HTR-8/SVneo (cell line): ENCODE results near the gene APOA5.
"Not testable (repeated sequence)": the region's sequence is repeated elsewhere in the genome, so short reads cannot be mapped to it uniquely, and the experiment has no call there.

Experiments
- DNase-seq: peaks from one replicate; pipeline ENCODE4 v3.0.0; 2011; ENCODE audit warnings: low spot score, mixed read lengths; ENCODE audit not compliant: insufficient read length
- FAIRE-seq: peaks from 2 replicates; lab custom pipeline; 2011; peaks lifted over from hg19 to GRCh38; lab: Jason Lieb, UNC

APOA5 gene

GRCh38 chr11:116778556-116778955 lies 13.1 kb downstream of the APOA5 start:
- FAIRE-seq (no peak), DNase-seq (no peak)

GRCh38 chr11:116777056-116777455 lies 14.6 kb downstream of the APOA5 start:
- no peak for DNase-seq
- FAIRE-seq = no peak

- FAIRE-seq (no peak), DNase-seq (no peak)
Observed at GRCh38 chr11:116776522-116776984, 15.1 kb downstream of the APOA5 start.

GRCh38 chr11:116775975-116776374 lies 15.7 kb downstream of the APOA5 start:
- peak; percentile 77 for FAIRE-seq
- DNase-seq = no peak

GRCh38 chr11:116774661-116775060 lies 17.0 kb downstream of the APOA5 start:
- DNase-seq (no peak), FAIRE-seq (no peak)

GRCh38 chr11:116773203-116774097 lies 18.2 kb downstream of the APOA5 start:
- FAIRE-seq (no peak), DNase-seq (no peak)

GRCh38 chr11:116772443-116773202 lies 19.1 kb downstream of the APOA5 start, which contains the start of gene BUD13:
BUD13 (minus strand) TSS chr11:116772987; CDS start chr11:116772964, 23 bp downstream.
- DNase-seq = peak; percentile 89
- FAIRE-seq = peak; percentile 92

GRCh38 chr11:116771935-116772334 lies 19.7 kb downstream of the APOA5 start:
- DNase-seq = no peak

GRCh38 chr11:116762132-116762531 lies 29.5 kb downstream of the APOA5 start:
- DNase-seq (no peak), FAIRE-seq (no peak)

More at GRCh38 chr11:116771935-116772334, 19.7 kb downstream of the APOA5 start:
- FAIRE-seq = no peak

- DNase-seq, FAIRE-seq: not testable (repeated sequence)
Observed at GRCh38 chr11:116756044-116756443, 35.6 kb downstream of the APOA5 start.

- DNase-seq (no peak), FAIRE-seq (peak; percentile 42)
Observed at GRCh38 chr11:116750070-116750718, 41.5 kb downstream of the APOA5 start.

GRCh38 chr11:116742104-116742503 lies 49.6 kb downstream of the APOA5 start:
- no peak for FAIRE-seq
- DNase-seq = no peak

- FAIRE-seq (no peak), DNase-seq (no peak)
Observed at GRCh38 chr11:116740741-116741140, 50.9 kb downstream of the APOA5 start.
